GM19238 (cell line): ENCODE results near the gene ADRM1.

Experiments used
- DNase-seq: peaks from one replicate; pipeline ENCODE4 v3.0.0; 2011; ENCODE audit warnings: low spot score; ENCODE audit not compliant: insufficient read length

ADRM1 gene

GRCh38 chr20:62297449-62298227 lies 5.2 kb upstream of the ADRM1 start:
- no peak for DNase-seq

- DNase-seq, result no peak
Observed at GRCh38 chr20:62298577-62299249, 4.1 kb upstream of the ADRM1 start.

GRCh38 chr20:62299666-62300236 lies 3.0 kb upstream of the ADRM1 start:
- no peak for DNase-seq

GRCh38 chr20:62300319-62300718 lies 2.5 kb upstream of the ADRM1 start:
- DNase-seq, result no peak

GRCh38 chr20:62301111-62301668 lies 1.6 kb upstream of the ADRM1 start:
- DNase-seq, result no peak

GRCh38 chr20:62301773-62302340 lies 940 bp upstream of the ADRM1 start:
- peak; percentile 92 for DNase-seq

- DNase-seq, result no peak
Observed at GRCh38 chr20:62303062-62303339, 204 bp downstream of the ADRM1 start.

- no peak for DNase-seq
Observed at GRCh38 chr20:62303340-62304226, 786 bp downstream of the ADRM1 start.

- DNase-seq, result no peak
Observed at GRCh38 chr20:62304331-62305148, 1.7 kb downstream of the ADRM1 start.

- no peak for DNase-seq
Observed at GRCh38 chr20:62305149-62305764, 2.5 kb downstream of the ADRM1 start.

- DNase-seq, result no peak
Observed at GRCh38 chr20:62305765-62306413, 3.1 kb downstream of the ADRM1 start.

- no peak for DNase-seq
Observed at GRCh38 chr20:62306414-62307187, 3.8 kb downstream of the ADRM1 start.

GRCh38 chr20:62307226-62308101 lies 4.7 kb downstream of the ADRM1 start:
- no peak for DNase-seq

GRCh38 chr20:62308102-62308822 lies 5.5 kb downstream of the ADRM1 start:
- DNase-seq, result no peak

GRCh38 chr20:62309198-62309944 lies 6.6 kb downstream of the ADRM1 start:
- DNase-seq, result no peak
